Upper lobe of right lung (tissue), 1 donor: ENCODE results near the gene KLRG1. TPM values are rescaled to one million over a fixed set of nuclear protein-coding genes. Genes with fewer than 3 reads are reported as not detected.

Source experiments
- ATAC-seq: fragments of 200-7000 bp; cut with Tn5 transposase; one replicate; pipeline ENCODE4 v1.9.1; 2020; ENCODE audit warnings: mild to moderate bottlenecking, moderate library complexity
- DNase-seq: peaks from one replicate; pipeline ENCODE4 v3.0.0-alpha.2; 2020
- H3K27ac ChIP-seq: fragments of 200-600 bp; one replicate; pipeline ENCODE4 v1.8.0; 2022
- H3K27me3 ChIP-seq: fragments of 200-600 bp; one replicate; pipeline ENCODE4 v1.8.0; 2022; ENCODE audit warnings: mild to moderate bottlenecking
- H3K36me3 ChIP-seq: fragments of 200-600 bp; one replicate; pipeline ENCODE4 v1.8.0; 2022
- H3K4me1 ChIP-seq: fragments of 200-600 bp; one replicate; pipeline ENCODE4 v1.8.0; 2022
- H3K4me3 ChIP-seq: fragments of 200-600 bp; one replicate; pipeline ENCODE4 v1.8.0; 2022; ENCODE audit warnings: mild to moderate bottlenecking
- H3K9me3 ChIP-seq: fragments of 200-600 bp; one replicate; pipeline ENCODE4 v1.8.0; 2022
- CTCF ChIP-seq: fragments of 200-600 bp; IDR thresholded peaks from one replicate; pipeline ENCODE4 v1.8.0; 2022; ENCODE audit warnings: antibody characterized with exemption
- intact Hi-C: fragments of 100-400 bp; cut with DNase I; formaldehyde crosslinking; loops from one replicate; pipeline ENCODE4 v1.11.0; 2022
- long read RNA-seq: library from polyadenylated mRNA; unstranded; transcript quantifications from one replicate; pipeline ENCODE4 v2.0.0, GENCODE V29; 2021
- total RNA-seq: library from RNA; stranded (reverse); fragmentation: NEBNext Ultra II Directional; extraction: Animal tissue kit (Norgen Biotek cat#: 25700); gene quantifications from one replicate; pipeline ENCODE4 v1.2.1, GENCODE V29; 2021
- donor health status: DM: no; HTN: yes; CAD: no; lungs with severe emphysema.

Gene KLRG1
- 3.3 TPM for total RNA-seq
- long read RNA-seq, partial matches to known transcripts, result 0 of 4 reads
- long read RNA-seq, other reads (novel, unspliced or antisense), result 2 of 4 reads

- peaks cover 4% of the 10 kb centered on the region for H3K4me1 ChIP-seq
- H3K27ac ChIP-seq, result peak within 1 kb of the TSS; percentile 32
- H3K27me3 ChIP-seq, result no peaks in the 10 kb centered on the region
- DNase-seq, result no peak
- no peak for TF ChIP-seq CTCF
- no peak within 1 kb of the TSS for H3K4me3 ChIP-seq
- no peaks in the 10 kb centered on the region for H3K9me3 ChIP-seq
- no peaks in the 10 kb centered on the region for H3K36me3 ChIP-seq
- ATAC-seq, result no peak
- intact Hi-C loops, result no loop called here
These were observed at the start of gene KLRG1 for GRCh38 chr12:8989413-8989812. TSS of gene KLRG1 (plus strand) at chr12:8989546. CDS start at chr12:8989636, 90 bp downstream.

- Histone ChIP-seq H3K4me1 (no peaks in the 10 kb centered on the region), H3K36me3 (peaks cover 75% of the 10 kb centered on the region), H3K27ac (no peak overlapping the region), H3K27me3 (no peaks in the 10 kb centered on the region), H3K9me3 (no peaks in the 10 kb centered on the region), H3K4me3 (no peak overlapping the region)
- no peak for TF ChIP-seq CTCF
- ATAC-seq, result no peak
- no peak for DNase-seq
- intact Hi-C loops, result no loop called here
These were observed 47.5 kb upstream of the KLRG1 start for GRCh38 chr12:8941691-8942478.

GRCh38 chr12:8943565-8944186 lies 45.7 kb upstream of the KLRG1 start:
- ATAC-seq (no peak), DNase-seq (no peak)
- TF ChIP-seq CTCF, result no peak
- Histone ChIP-seq H3K4me1 (peaks cover 14% of the 10 kb centered on the region), H3K9me3 (no peaks in the 10 kb centered on the region), H3K36me3 (peaks cover 59% of the 10 kb centered on the region), H3K27ac (no peak overlapping the region), H3K4me3 (no peak overlapping the region), H3K27me3 (no peaks in the 10 kb centered on the region)
- intact Hi-C loops, result no loop called here

- Histone ChIP-seq H3K27me3 (no peaks in the 10 kb centered on the region), H3K4me1 (peaks cover 24% of the 10 kb centered on the region), H3K4me3 (no peak overlapping the region), H3K9me3 (no peaks in the 10 kb centered on the region), H3K36me3 (peaks cover 47% of the 10 kb centered on the region), H3K27ac (no peak overlapping the region)
- ATAC-seq (no peak), DNase-seq (no peak)
- intact Hi-C loops, result no loop called here
- TF ChIP-seq CTCF, result no peak
These were observed 42.6 kb upstream of the KLRG1 start for GRCh38 chr12:8946733-8947132.

- H3K27ac ChIP-seq, result no peak overlapping the region
- no peaks in the 10 kb centered on the region for H3K9me3 ChIP-seq
- peak overlapping the region; percentile 95 for H3K4me3 ChIP-seq
- peaks cover 37% of the 10 kb centered on the region for H3K36me3 ChIP-seq
- H3K27me3 ChIP-seq, result no peaks in the 10 kb centered on the region
- ATAC-seq, result no peak
- intact Hi-C loops, result no loop called here
- no peak for DNase-seq
- H3K4me1 ChIP-seq, result peaks cover 24% of the 10 kb centered on the region
- TF ChIP-seq CTCF, result no peak
These were observed 41.6 kb upstream of the KLRG1 start for GRCh38 chr12:8947737-8948136.
